Astrocyte (in vitro differentiated cells and primary cell): ENCODE measurements around the gene CDH19. TPM values are rescaled to one million over a fixed set of nuclear protein-coding genes. Genes with fewer than 3 reads are reported as not detected.

Source experiments
- DNase-seq: peaks from one replicate; pipeline ENCODE4 v3.0.0-alpha.2; 2010; ENCODE audit warnings: low read depth
- FAIRE-seq: peaks from 2 replicates; lab custom pipeline; 2011; peaks lifted over from hg19 to GRCh38; lab: Jason Lieb, UNC
- H2AFZ ChIP-seq: 2 replicates; pipeline ENCODE4 v1.6.0; 2012; ENCODE audit warnings: low read depth, low read length, inconsistent platforms
- H3K27ac ChIP-seq: 2 replicates; pipeline ENCODE4 v1.5.1; 2011; ENCODE audit warnings: low read depth, low read length, inconsistent platforms
- H3K27me3 ChIP-seq: 2 replicates; pipeline ENCODE4 v1.6.0; 2011; ENCODE audit warnings: low read length, inconsistent platforms; ENCODE audit not compliant: insufficient read depth
- H3K36me3 ChIP-seq: 2 replicates; pipeline ENCODE4 v1.5.1; 2011; ENCODE audit warnings: low read length, inconsistent platforms; ENCODE audit not compliant: insufficient read depth
- H3K4me1 ChIP-seq: 2 replicates; pipeline ENCODE4 v1.5.1; 2011; ENCODE audit warnings: low read length, inconsistent platforms; ENCODE audit not compliant: insufficient read depth
- H3K4me2 ChIP-seq: 2 replicates; pipeline ENCODE4 v1.6.0; 2012; ENCODE audit warnings: low read length, inconsistent platforms
- H3K4me3 ChIP-seq: 2 replicates; pipeline ENCODE4 v1.5.1; 2011; ENCODE audit warnings: low read depth, mild to moderate bottlenecking, low read length, inconsistent platforms; ENCODE audit not compliant: insufficient read depth
- H3K79me2 ChIP-seq: 2 replicates; pipeline ENCODE4 v1.6.0; 2012; ENCODE audit warnings: mild to moderate bottlenecking, low read length, inconsistent platforms; ENCODE audit not compliant: insufficient read depth
- H3K9ac ChIP-seq: 2 replicates; pipeline ENCODE4 v1.6.0; 2012; ENCODE audit warnings: mild to moderate bottlenecking, low read length, inconsistent platforms
- H3K9me3 ChIP-seq: 2 replicates; pipeline ENCODE4 v1.5.1; 2012; ENCODE audit warnings: low read depth, mild to moderate bottlenecking, low read length, inconsistent platforms; ENCODE audit not compliant: insufficient read depth
- H4K20me1 ChIP-seq: 2 replicates; pipeline ENCODE4 v1.6.0; 2012; ENCODE audit warnings: low read length, inconsistent platforms; ENCODE audit not compliant: insufficient read depth
- H3K27ac Mint-ChIP-seq: one replicate; pipeline ENCODE4 v1.8.0; 2021; ENCODE audit warnings: mild to moderate bottlenecking, mixed read lengths; ENCODE audit not compliant: unreplicated experiment
- H3K27me3 Mint-ChIP-seq: one replicate; pipeline ENCODE4 v1.8.0; 2021; ENCODE audit warnings: low read depth, mixed read lengths; ENCODE audit not compliant: unreplicated experiment
- H3K36me3 Mint-ChIP-seq: one replicate; pipeline ENCODE4 v1.8.0; 2021; ENCODE audit warnings: low read depth, mixed read lengths; ENCODE audit not compliant: unreplicated experiment
- H3K4me1 Mint-ChIP-seq: one replicate; pipeline ENCODE4 v1.8.0; 2021; ENCODE audit warnings: low read depth, mixed read lengths; ENCODE audit not compliant: unreplicated experiment
- H3K4me3 Mint-ChIP-seq: one replicate; pipeline ENCODE4 v1.8.0; 2021; ENCODE audit warnings: mild to moderate bottlenecking, moderate library complexity, mixed read lengths; ENCODE audit not compliant: unreplicated experiment
- H3K9me3 Mint-ChIP-seq: one replicate; pipeline ENCODE4 v1.8.0; 2021; ENCODE audit warnings: mild to moderate bottlenecking, mixed read lengths; ENCODE audit not compliant: unreplicated experiment
- CTCF ChIP-seq: IDR thresholded peaks from 2 replicates; pipeline ENCODE4 v1.5.1; 2011; ENCODE audit warnings: low read depth, mild to moderate bottlenecking, inconsistent platforms, low read length, moderate library complexity; ENCODE audit not compliant: insufficient read depth
- EZH2 ChIP-seq: IDR thresholded peaks from 2 replicates; pipeline ENCODE4 v1.6.1; 2012; ENCODE audit warnings: mild to moderate bottlenecking, low read length, inconsistent platforms; ENCODE audit not compliant: insufficient read depth
- total RNA-seq: library from RNA; stranded (reverse); gene quantifications from 2 replicates; pipeline ENCODE4 v1.2.1, GENCODE V29; 2021

CDH19 gene
- total RNA-seq, 1 donor from 2014 or later, result not detected

- Histone ChIP-seq H3K9me3 (no peaks in the 10 kb centered on the region), H3K79me2 (no peaks in the 10 kb centered on the region), H4K20me1 (no peaks in the 10 kb centered on the region), H3K36me3 (no peaks in the 10 kb centered on the region), H3K9ac (no peak overlapping the region), H3K4me1 (peaks cover 5% of the 10 kb centered on the region), H3K27me3 (no peaks in the 10 kb centered on the region), H3K27ac (no peak overlapping the region), H2AFZ (no peak overlapping the region), H3K4me2 (peak overlapping the region; percentile 47), H3K4me3 (no peak overlapping the region)
- peak; percentile 40 for DNase-seq
- TF ChIP-seq EZH2, result no peak
- Mint-ChIP-seq H3K27me3 (no peaks in the 10 kb centered on the region), H3K36me3 (no peaks in the 10 kb centered on the region), H3K9me3 (no peaks in the 10 kb centered on the region), H3K4me3 (no peak overlapping the region), H3K27ac (no peak overlapping the region), H3K4me1 (no peaks in the 10 kb centered on the region)
- FAIRE-seq, result no peak
Observed at GRCh38 chr18:66558773-66559172, 45.1 kb downstream of the CDH19 start.

GRCh38 chr18:66557091-66557490 lies 46.8 kb downstream of the CDH19 start:
- H4K20me1 ChIP-seq, result no peaks in the 10 kb centered on the region
- H3K27me3 ChIP-seq, result no peaks in the 10 kb centered on the region
- DNase-seq (no peak), FAIRE-seq (no peak)
- no peaks in the 10 kb centered on the region for H3K79me2 ChIP-seq
- H3K4me2 ChIP-seq, result no peak overlapping the region
- Mint-ChIP-seq H3K36me3 (no peaks in the 10 kb centered on the region), H3K27ac (no peak overlapping the region), H3K27me3 (no peaks in the 10 kb centered on the region), H3K4me1 (peaks cover 5% of the 10 kb centered on the region), H3K9me3 (no peaks in the 10 kb centered on the region), H3K4me3 (no peak overlapping the region)
- peaks cover 5% of the 10 kb centered on the region for H3K4me1 ChIP-seq
- no peaks in the 10 kb centered on the region for H3K36me3 ChIP-seq
- H3K4me3 ChIP-seq, result no peak overlapping the region
- no peaks in the 10 kb centered on the region for H3K9me3 ChIP-seq
- no peak overlapping the region for H3K27ac ChIP-seq
- no peak overlapping the region for H3K9ac ChIP-seq
- no peak overlapping the region for H2AFZ ChIP-seq
- TF ChIP-seq CTCF (no peak), EZH2 (no peak)

- Mint-ChIP-seq H3K4me3 (no peak overlapping the region), H3K27ac (no peak overlapping the region), H3K9me3 (no peaks in the 10 kb centered on the region), H3K27me3 (no peaks in the 10 kb centered on the region), H3K4me1 (peaks cover 5% of the 10 kb centered on the region), H3K36me3 (no peaks in the 10 kb centered on the region)
- no peaks in the 10 kb centered on the region for H4K20me1 ChIP-seq
- no peak overlapping the region for H3K9ac ChIP-seq
- FAIRE-seq, result no peak
- no peak overlapping the region for H2AFZ ChIP-seq
- no peaks in the 10 kb centered on the region for H3K36me3 ChIP-seq
- no peaks in the 10 kb centered on the region for H3K27me3 ChIP-seq
- H3K27ac ChIP-seq, result no peak overlapping the region
- no peak overlapping the region for H3K4me2 ChIP-seq
- TF ChIP-seq EZH2, result no peak
- TF ChIP-seq CTCF, result no peak
- H3K79me2 ChIP-seq, result no peaks in the 10 kb centered on the region
- peaks cover 5% of the 10 kb centered on the region for H3K4me1 ChIP-seq
- H3K9me3 ChIP-seq, result no peaks in the 10 kb centered on the region
- no peak for DNase-seq
- H3K4me3 ChIP-seq, result no peak overlapping the region
Observed at GRCh38 chr18:66555585-66555984, 48.3 kb downstream of the CDH19 start.
